HG03175 (cell line): ENCODE measurements around the gene MRPL24.
"Not testable (repeated sequence)": the region's sequence is repeated elsewhere in the genome, so short reads cannot be mapped to it uniquely, and the experiment has no call there.

Source experiments
- ATAC-seq: cut with Tn5 transposase; IDR thresholded peaks from one replicate; pipeline ENCODE4 v1.9.1; 2021; ENCODE audit warnings: mild to moderate bottlenecking, moderate library complexity; ENCODE audit not compliant: unreplicated experiment

Gene MRPL24

GRCh38 chr1:156760092-156760795, 19.4 kb upstream of the MRPL24 start:
- ATAC-seq: no peak

- ATAC-seq: not testable (repeated sequence)
Measured at GRCh38 chr1:156757572-156758253, 16.8 kb upstream of the MRPL24 start.

GRCh38 chr1:156756355-156756754, 15.5 kb upstream of the MRPL24 start:
- ATAC-seq: no peak

GRCh38 chr1:156755527-156755950, 14.7 kb upstream of the MRPL24 start:
- no peak for ATAC-seq

GRCh38 chr1:156754219-156754618, 13.3 kb upstream of the MRPL24 start:
- ATAC-seq: no peak

- no peak for ATAC-seq
Measured at GRCh38 chr1:156752843-156753482, 12.1 kb upstream of the MRPL24 start.

- ATAC-seq: peak; percentile 75
Measured at GRCh38 chr1:156751757-156752481, 11.0 kb upstream of the MRPL24 start.

GRCh38 chr1:156751451-156751756, 10.5 kb upstream of the MRPL24 start, which contains the start of gene HDGF:
HDGF (minus strand) TSS chr1:156751675; CDS start chr1:156751429, 246 bp downstream.
- ATAC-seq: peak; percentile 26

- ATAC-seq: peak; percentile 9
Measured at GRCh38 chr1:156750711-156751450, 10.0 kb upstream of the MRPL24 start.

GRCh38 chr1:156750191-156750672, 9.3 kb upstream of the MRPL24 start:
- no peak for ATAC-seq

- no peak for ATAC-seq
Measured at GRCh38 chr1:156749419-156750118, 8.7 kb upstream of the MRPL24 start.

GRCh38 chr1:156748670-156749418, 8.0 kb upstream of the MRPL24 start:
- no peak for ATAC-seq

- no peak for ATAC-seq
Measured at GRCh38 chr1:156747742-156748669, 7.1 kb upstream of the MRPL24 start.

GRCh38 chr1:156746728-156747631, 6.1 kb upstream of the MRPL24 start:
- no peak for ATAC-seq

- ATAC-seq: no peak
Measured at GRCh38 chr1:156746406-156746727, 5.5 kb upstream of the MRPL24 start.

GRCh38 chr1:156745881-156746280, 5.0 kb upstream of the MRPL24 start:
- ATAC-seq: no peak

GRCh38 chr1:156744786-156745419, 4.0 kb upstream of the MRPL24 start:
- no peak for ATAC-seq
